ENCODE results near the gene TLCD4.

TLCD4 gene

GRCh38 chr1:95097426-95097825, 19.7 kb upstream of the TLCD4 start:
- no peak for TF ChIP-seq FOXA1 (IDR thresholded peaks at IDR 0.05)
- TF ChIP-seq HDGF (IDR thresholded peaks at IDR 0.05; ENCODE audit: borderline replicate concordance), result no peak
- TF ChIP-seq FOXM1 (IDR thresholded peaks at IDR 0.05; ENCODE audit: borderline replicate concordance), result no peak
- ChIA-PET CTCF (no interaction called here), POLR2A (no interaction called here)
- no peak for DNase-seq (ENCODE audit: extremely low spot score)

- CTCF ChIA-PET, result no interaction called here
- POLR2A ChIA-PET, result interaction anchor here (0.5 kb wide), 1 partner anchor 58 kb away, joined by 3 read pairs; no protein-coding TSS in a partner anchor
- DNase-seq (ENCODE audit: extremely low spot score), result no peak
- TF ChIP-seq ARNT (IDR thresholded peaks at IDR 0.05) (no peak), BHLHE40 (IDR thresholded peaks at IDR 0.05; ENCODE audit: borderline replicate concordance) (no peak), CTBP1 (IDR thresholded peaks at IDR 0.05; ENCODE audit: borderline replicate concordance) (no peak), FOXK2 (IDR thresholded peaks at IDR 0.05) (no peak)
These were observed 19.0 kb upstream of the TLCD4 start for GRCh38 chr1:95098196-95098595.

- TF ChIP-seq NFRKB (IDR thresholded peaks at IDR 0.05) (no peak), ARNT (IDR thresholded peaks at IDR 0.05) (no peak), LEF1 (IDR thresholded peaks at IDR 0.05; ENCODE audit: borderline replicate concordance) (no peak), ELF4 (IDR thresholded peaks at IDR 0.05) (no peak), CTBP1 (IDR thresholded peaks at IDR 0.05; ENCODE audit: borderline replicate concordance) (no peak), TARDBP (IDR thresholded peaks at IDR 0.05) (no peak), SUZ12 (IDR thresholded peaks at IDR 0.05) (no peak), FOXM1 (IDR thresholded peaks at IDR 0.05; ENCODE audit: borderline replicate concordance) (no peak), SP1 (IDR thresholded peaks at IDR 0.05) (no peak)
- ChIA-PET POLR2A (no interaction called here), CTCF (no interaction called here)
- no peak for DNase-seq (ENCODE audit: extremely low spot score)
These were observed 8.4 kb upstream of the TLCD4 start for GRCh38 chr1:95108792-95109191.

- TF ChIP-seq ELF4 (IDR thresholded peaks at IDR 0.05), result no peak
- TF ChIP-seq CTBP1 (IDR thresholded peaks at IDR 0.05; ENCODE audit: borderline replicate concordance), result no peak
- TF ChIP-seq L3MBTL2 (conservative IDR thresholded peaks at IDR 0.05), result no peak
- no peak for TF ChIP-seq SUZ12 (IDR thresholded peaks at IDR 0.05)
- no peak for TF ChIP-seq TARDBP (IDR thresholded peaks at IDR 0.05)
- no peak for TF ChIP-seq FOXA1 (IDR thresholded peaks at IDR 0.05)
- no peak for TF ChIP-seq FOXK2 (IDR thresholded peaks at IDR 0.05)
- no peak for TF ChIP-seq BHLHE40 (IDR thresholded peaks at IDR 0.05; ENCODE audit: borderline replicate concordance)
- no peak for DNase-seq (ENCODE audit: extremely low spot score)
- ChIA-PET CTCF (no interaction called here), POLR2A (no interaction called here)
These were observed 6.1 kb upstream of the TLCD4 start for GRCh38 chr1:95111014-95111413.

GRCh38 chr1:95113684-95114083, 3.5 kb upstream of the TLCD4 start:
- ChIA-PET CTCF (no interaction called here), POLR2A (no interaction called here)
- TF ChIP-seq FOXK2 (IDR thresholded peaks at IDR 0.05) (no peak), PKNOX1 (IDR thresholded peaks at IDR 0.05) (no peak), NFRKB (IDR thresholded peaks at IDR 0.05) (no peak), HDGF (IDR thresholded peaks at IDR 0.05; ENCODE audit: borderline replicate concordance) (no peak), ARNT (IDR thresholded peaks at IDR 0.05) (no peak), LEF1 (IDR thresholded peaks at IDR 0.05; ENCODE audit: borderline replicate concordance) (no peak), SP1 (IDR thresholded peaks at IDR 0.05) (no peak), CTBP1 (IDR thresholded peaks at IDR 0.05; ENCODE audit: borderline replicate concordance) (no peak), ELF4 (IDR thresholded peaks at IDR 0.05) (no peak), BHLHE40 (IDR thresholded peaks at IDR 0.05; ENCODE audit: borderline replicate concordance) (no peak), ZNF384 (IDR thresholded peaks at IDR 0.05) (no peak), SUZ12 (IDR thresholded peaks at IDR 0.05) (no peak), FOXA1 (IDR thresholded peaks at IDR 0.05) (no peak), TARDBP (IDR thresholded peaks at IDR 0.05) (no peak), FOXM1 (IDR thresholded peaks at IDR 0.05; ENCODE audit: borderline replicate concordance) (no peak), L3MBTL2 (conservative IDR thresholded peaks at IDR 0.05) (no peak)
- no peak for DNase-seq (ENCODE audit: extremely low spot score)

- POLR2A ChIA-PET, result interaction anchor here (1.2 to 3.3 kb wide), 2 partner anchors 43 to 118 kb away, joined by 5 to 21 read pairs; partner anchors contain the start of genes ALG14 and RWDD3
- no peak for DNase-seq (ENCODE audit: extremely low spot score)
- TF ChIP-seq FOXA1 (IDR thresholded peaks at IDR 0.05) (no peak), SUZ12 (IDR thresholded peaks at IDR 0.05) (no peak), ELF4 (IDR thresholded peaks at IDR 0.05) (no peak), LEF1 (IDR thresholded peaks at IDR 0.05; ENCODE audit: borderline replicate concordance) (no peak), L3MBTL2 (conservative IDR thresholded peaks at IDR 0.05) (no peak), BHLHE40 (IDR thresholded peaks at IDR 0.05; ENCODE audit: borderline replicate concordance) (no peak), SP1 (IDR thresholded peaks at IDR 0.05) (no peak), PKNOX1 (IDR thresholded peaks at IDR 0.05) (no peak), ZNF384 (IDR thresholded peaks at IDR 0.05) (no peak), FOXM1 (IDR thresholded peaks at IDR 0.05; ENCODE audit: borderline replicate concordance) (no peak), NFRKB (IDR thresholded peaks at IDR 0.05) (no peak), ARNT (IDR thresholded peaks at IDR 0.05) (no peak), CTBP1 (IDR thresholded peaks at IDR 0.05; ENCODE audit: borderline replicate concordance) (no peak), FOXK2 (IDR thresholded peaks at IDR 0.05) (no peak), TARDBP (IDR thresholded peaks at IDR 0.05) (no peak), HDGF (IDR thresholded peaks at IDR 0.05; ENCODE audit: borderline replicate concordance) (no peak)
- CTCF ChIA-PET, result interaction anchor here (0.6 to 1.8 kb wide), 6 partner anchors 31 to 118 kb away, joined by 3 to 8 read pairs (median 4); partner anchors contain the start of genes ALG14 and RWDD3
These were observed 1.4 kb upstream of the TLCD4 start for GRCh38 chr1:95115708-95116137.

GRCh38 chr1:95116580-95117206, 462 bp upstream of the TLCD4 start:
- TF ChIP-seq NFRKB (IDR thresholded peaks at IDR 0.05) (no peak), CTBP1 (IDR thresholded peaks at IDR 0.05; ENCODE audit: borderline replicate concordance) (peak; percentile 49; the same call in 1 of the 2 replicates), LEF1 (IDR thresholded peaks at IDR 0.05; ENCODE audit: borderline replicate concordance) (no peak), L3MBTL2 (conservative IDR thresholded peaks at IDR 0.05) (peak; percentile 77)
- peak; percentile 85 for DNase-seq (ENCODE audit: extremely low spot score)
- ChIA-PET CTCF (interaction anchor here (0.5 to 1.9 kb wide), 9 partner anchors 11 to 122 kb away, joined by 3 to 8 read pairs (median 3); partner anchors contain the start of genes ALG14 and RWDD3), POLR2A (interaction anchor here (1.2 to 3.3 kb wide), 6 partner anchors 12 to 117 kb away, joined by 3 to 21 read pairs (median 5); partner anchors contain the start of genes ALG14 and RWDD3)

All from HEK293T (cell line).